GM10847 (cell line): ENCODE results near the gene BMPR1B.

Source experiments
- POLR2A ChIP-seq: IDR thresholded peaks from 2 replicates; pipeline ENCODE4 v1.6.1; 2011; ENCODE audit not compliant: insufficient read length; ENCODE audit errors: extremely low read depth

Gene BMPR1B

DNA sequence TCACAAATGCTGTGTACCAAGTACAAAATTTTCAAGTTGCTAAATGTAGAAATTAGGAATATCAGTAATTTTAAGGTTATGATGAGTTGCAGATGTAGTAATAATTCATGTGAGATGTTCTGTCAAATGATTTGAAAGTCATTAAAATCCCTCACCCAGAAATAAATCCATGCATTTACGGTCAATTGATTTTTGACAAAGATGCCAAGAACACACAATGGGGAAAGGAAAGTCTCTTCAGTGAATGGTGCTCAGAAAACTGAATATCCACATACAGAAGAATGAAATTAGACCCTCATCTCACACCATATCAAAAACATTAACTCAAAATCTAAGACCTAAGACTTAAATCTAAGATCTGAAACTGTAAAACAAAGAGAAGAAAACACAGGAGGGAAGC, 12.9 kb upstream of the BMPR1B start:
- no peak for TF ChIP-seq POLR2A

DNA sequence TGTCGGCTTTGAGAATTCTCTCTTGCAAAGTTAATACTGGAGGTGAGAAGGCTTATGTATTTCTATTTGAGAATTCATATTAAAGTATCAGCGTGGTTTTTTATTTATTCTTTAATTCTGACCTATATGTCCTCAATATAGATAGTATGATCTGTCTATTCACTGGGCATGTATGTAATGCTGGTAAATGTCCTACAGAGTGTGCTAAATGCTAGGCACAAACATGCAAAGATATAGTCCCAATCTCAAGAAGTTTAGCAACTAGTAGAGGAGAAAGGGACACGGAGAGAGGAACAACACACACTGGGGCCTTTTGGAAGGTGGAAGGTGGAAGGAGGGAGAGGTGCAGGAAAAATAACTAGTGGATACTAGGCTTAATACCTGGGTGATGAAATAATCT, 11.0 kb upstream of the BMPR1B start:
- TF ChIP-seq POLR2A = no peak

DNA sequence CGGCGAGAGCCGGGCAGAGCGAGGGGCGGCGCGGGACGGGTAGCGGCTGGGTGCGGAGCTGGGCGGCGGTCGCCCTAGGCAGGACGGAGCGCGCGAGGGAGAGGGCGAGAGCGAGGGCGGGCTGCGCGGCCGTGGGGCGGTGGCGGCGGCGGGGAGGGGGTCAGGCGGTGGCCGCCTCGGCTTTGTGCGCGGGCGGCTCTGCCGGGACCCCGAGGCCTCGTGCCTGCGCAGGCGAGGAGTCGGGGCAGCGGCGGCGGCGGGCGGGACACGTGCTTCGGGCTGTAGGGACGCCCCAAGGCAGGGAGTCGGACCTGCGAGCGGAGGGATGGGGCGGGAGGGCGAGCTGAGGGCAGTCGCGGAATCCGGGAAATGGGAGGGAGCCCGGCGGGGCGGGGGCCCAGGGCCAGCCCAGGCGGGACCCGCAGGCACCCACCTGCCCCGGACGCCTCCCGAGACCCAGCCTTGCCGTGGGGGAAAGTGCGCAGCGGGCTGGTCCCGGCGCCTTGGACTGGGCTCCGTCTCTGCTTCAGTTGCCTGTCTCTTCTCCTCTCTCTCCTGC, 465 bp downstream of the BMPR1B start:
- TF ChIP-seq POLR2A = no peak

DNA sequence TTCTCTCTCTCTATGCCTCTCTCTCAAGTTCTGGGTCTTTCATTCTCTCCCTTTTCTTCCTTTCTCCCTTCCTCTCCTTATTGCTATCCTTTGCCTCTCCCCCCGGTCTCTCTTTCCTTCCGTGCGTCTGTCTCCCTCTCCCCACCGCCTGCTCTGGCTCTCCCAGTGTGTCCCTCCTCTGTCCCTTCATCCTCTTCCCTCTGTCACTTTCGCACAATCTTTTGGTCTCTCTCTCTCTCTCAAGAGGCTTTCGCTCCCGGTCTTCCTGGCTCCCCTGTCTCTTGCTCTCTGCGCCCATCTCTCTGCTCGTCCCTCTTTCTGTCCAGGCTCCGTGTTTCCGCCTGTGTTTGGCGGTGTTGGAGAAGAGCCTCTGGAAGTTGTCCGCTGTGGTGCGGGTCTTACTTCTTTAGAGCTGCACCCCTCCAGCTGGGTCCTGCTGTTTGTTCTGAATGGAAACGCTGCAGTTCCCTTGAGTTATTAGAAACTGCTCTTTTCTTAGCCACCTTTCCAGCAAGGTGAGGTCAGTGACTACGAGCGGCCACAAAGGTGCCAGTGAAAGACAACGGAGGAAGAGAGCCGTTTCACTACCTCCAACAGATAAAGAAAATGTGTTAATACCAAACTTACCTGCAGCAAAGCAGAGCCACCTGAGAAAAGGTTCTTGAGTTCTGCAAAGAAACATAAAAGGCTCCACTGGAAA, 1.1 kb downstream of the BMPR1B start:
- TF ChIP-seq POLR2A = no peak

DNA sequence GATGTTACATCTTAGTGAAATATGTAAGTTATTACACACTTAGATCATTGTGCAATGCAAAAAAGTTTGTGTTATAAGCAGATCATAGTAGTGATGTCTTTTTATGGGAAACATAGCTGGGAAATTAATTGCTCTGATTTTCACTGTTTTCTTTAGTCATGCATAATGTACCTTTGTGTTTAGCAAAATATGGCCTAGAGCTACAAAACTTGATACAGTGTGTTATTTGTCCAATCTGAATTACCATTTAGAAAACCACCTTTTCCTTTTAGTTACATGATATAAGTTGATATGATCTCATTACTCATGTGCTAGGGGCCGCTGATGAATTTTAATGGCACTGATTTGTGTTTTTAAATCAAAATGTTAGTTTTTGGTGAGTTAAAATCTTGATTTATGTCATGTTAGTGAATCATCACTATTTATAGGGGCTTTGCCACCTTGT, 2.0 kb downstream of the BMPR1B start:
- TF ChIP-seq POLR2A = no peak

DNA sequence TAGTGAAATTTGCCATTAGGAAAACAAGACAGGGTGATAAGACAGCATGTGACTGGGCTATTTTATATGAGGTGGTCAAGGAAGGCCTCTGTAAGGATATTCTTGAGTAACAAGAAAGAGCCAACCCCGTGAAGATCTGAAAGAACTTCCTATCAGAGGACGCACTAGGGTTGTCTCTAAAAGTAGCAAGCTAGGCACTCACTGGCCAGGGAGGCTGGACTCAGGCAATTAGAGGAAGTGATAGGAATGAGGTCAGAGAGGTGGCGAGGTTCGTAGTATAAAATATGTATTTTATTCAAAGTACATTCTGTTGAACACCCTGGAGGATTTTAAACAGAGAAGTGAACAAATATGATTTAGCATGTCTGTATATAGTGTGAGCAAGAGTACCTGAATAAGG, 4.6 kb downstream of the BMPR1B start:
- no peak for TF ChIP-seq POLR2A

DNA sequence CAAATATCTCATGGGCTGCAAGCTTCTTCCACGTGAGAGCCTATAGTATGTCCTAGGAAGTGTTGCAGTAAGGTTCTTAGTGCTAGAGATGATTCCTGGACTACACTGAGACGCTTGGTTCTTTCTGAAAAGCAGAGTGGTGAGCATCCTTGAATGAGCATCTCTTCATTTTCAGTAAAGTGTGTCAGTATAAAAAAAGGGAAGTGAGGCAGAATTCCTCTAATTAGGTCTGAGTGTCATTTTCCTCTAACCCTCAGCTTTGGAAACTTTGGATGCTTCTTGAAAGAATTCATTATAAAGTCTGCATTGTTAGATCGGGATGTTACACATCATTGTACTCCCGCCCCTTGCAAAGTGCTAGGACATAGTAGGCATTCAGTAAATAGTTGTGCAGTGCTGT, 5.2 kb downstream of the BMPR1B start:
- no peak for TF ChIP-seq POLR2A

DNA sequence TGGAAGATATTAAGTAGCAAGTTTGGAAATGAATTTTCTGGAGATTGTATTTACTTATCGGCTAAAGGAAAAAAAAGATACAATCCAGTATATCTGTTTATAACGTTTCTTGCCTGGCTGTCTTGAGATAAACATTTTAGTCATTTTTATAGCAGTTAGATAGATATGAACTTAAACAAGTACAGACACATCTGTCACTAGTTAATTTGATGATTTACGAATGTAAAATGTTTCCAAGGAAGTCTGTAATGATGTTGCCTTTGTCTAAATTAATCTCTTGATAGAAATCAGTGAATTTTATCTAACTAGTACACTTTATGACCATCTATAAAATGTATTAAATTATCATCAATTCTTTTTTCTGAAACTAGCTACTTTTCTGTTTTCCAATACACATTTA, 5.7 kb downstream of the BMPR1B start:
- no peak for TF ChIP-seq POLR2A

DNA sequence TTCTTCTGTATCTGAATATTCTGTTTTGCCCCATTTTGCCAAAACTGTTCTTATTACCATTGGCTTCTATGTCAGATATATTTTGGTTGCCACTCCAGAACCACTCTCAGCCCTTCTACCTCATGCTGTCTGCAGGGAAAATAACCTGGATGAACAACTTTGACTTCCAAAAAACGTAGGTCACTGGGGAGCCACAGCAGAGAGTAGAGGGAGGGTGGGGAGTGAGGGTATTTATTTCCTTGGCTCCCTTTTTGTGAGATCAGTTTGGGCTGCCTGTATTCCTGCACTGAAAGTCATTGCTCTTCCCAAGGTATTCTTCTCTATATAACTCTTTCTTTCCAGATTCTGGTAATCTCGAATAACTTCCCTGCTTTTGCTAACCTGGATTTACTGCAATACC, 6.3 kb downstream of the BMPR1B start:
- no peak for TF ChIP-seq POLR2A

DNA sequence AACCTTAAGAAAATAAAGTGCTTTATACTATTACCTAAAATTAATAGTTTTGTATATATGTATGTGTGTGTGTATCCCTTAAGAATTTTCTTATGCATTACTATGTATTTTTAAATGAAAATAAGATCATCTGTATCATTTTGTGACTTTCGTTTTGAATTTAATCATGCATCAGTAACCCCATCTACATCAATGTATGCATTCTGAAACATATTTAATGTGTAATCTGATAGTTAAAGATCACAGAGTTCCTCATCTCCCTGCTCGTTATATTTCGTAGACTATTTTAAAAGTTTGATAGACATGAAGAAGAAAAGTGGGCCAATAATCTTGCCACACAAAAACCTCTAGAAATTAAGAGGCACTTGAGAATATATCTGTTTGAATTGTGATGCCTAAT, 7.4 kb downstream of the BMPR1B start:
- TF ChIP-seq POLR2A = no peak

DNA sequence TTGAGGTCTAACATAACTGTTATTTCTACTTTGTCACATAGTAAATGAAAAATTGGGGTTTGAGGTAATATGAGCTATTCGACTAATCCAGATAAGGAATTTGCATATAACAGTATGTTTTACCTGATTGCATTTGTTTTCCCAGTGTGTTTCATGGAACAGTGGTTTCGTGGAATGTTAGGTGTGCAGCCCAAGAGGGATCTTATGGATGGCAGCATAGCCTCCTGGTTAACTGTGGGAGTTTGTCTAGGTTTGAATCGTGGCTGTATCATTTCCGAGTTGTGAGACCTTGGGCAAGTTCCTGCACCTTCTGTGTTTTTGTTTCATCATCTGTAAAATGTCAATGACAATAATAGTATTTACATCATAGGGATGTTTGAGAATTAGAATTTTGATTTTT, 7.9 kb downstream of the BMPR1B start:
- no peak for TF ChIP-seq POLR2A

DNA sequence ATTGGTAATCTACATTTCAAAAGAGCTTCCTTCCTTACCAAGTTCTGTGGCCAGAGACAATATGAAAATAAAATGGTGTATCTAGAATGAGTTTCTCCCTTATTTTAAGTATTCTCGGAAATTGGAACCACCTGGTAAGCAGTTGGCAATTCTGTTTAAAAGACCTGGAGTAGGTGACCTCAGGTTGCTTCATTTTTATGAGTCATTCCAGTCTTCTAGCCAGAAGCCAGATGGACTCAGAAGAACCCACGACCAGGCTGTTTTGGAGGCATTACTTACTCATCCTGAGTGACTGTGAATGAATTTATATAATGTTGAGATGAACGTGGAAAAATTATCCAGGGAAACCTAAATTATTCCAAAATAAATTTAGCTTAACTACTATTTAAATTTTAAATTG, 9.1 kb downstream of the BMPR1B start:
- TF ChIP-seq POLR2A = no peak

DNA sequence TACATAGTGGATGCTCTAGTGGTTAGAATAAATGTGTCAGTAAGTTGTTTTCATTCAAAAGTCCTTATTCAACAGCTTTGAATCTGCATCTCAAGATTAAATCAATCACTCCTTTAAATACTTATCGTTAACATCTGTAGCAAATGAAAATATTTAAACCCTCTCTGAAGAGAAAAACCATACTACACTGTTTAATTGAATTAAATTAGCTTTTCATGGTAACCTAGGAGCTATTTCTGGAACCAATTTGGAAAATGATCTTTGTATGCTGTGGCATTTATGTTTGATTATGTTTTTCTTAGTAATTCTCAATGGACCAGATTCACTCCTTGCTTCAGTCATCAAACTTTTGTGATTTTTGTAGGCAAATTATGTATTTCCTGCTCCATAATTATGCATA, 9.7 kb downstream of the BMPR1B start:
- TF ChIP-seq POLR2A = no peak

DNA sequence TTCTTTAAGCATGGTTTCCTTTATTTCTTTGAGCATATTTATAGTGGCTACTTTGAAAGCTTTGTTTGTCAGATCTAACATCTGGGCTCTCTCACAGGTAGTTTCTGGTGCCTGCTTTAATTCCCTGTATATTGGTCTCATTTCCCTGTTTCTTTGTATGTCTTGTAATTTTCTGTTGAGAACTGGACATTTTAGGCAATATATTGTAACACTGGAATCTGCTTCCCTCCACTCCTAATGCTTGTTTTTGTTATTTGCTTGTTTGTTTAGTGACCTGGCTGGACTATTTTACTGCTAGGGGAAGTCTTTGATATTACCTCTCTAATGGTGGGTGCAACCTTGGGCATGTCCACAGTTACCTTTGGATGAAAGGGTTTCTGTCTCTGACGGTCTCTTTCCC, 25.0 kb downstream of the BMPR1B start:
- TF ChIP-seq POLR2A = no peak

DNA sequence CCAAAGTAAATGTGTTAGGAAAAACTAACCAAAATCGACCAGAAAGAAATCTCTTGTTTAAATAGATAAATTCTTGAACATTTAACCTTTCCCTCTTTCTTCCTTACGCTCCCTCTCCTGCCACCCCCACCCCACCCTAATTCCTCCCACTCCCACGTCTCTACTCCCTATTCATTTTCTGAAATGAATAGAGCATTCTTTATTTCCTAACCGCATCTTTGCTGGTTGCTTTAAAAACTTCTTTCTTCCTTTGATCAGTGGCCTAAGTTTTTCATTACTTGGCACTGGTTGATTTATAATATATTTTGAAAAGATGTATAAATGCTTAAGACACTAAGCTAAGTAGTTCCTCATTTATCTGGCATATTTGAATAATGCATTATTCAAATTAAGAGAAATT, 33.9 kb downstream of the BMPR1B start:
- no peak for TF ChIP-seq POLR2A

DNA sequence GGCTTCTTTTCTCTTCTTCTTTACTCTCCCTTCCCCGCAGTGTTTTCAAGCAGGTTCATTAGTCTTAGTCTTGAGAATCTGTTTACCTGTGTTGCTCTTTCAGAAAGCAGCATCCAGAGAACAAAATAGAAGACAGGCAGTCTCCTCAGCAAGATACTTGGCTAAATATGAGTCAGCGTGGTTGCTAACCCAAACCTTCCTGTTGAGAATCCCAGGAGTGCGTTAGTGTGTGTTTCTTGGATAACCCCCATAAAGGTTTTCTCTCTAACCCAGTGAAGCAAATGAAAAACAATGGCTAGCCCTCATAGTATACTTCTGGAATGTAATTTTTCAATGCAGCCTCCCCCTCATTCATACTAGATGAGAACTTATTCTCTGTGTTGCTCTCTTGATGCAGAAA, 41.1 kb downstream of the BMPR1B start:
- no peak for TF ChIP-seq POLR2A

DNA sequence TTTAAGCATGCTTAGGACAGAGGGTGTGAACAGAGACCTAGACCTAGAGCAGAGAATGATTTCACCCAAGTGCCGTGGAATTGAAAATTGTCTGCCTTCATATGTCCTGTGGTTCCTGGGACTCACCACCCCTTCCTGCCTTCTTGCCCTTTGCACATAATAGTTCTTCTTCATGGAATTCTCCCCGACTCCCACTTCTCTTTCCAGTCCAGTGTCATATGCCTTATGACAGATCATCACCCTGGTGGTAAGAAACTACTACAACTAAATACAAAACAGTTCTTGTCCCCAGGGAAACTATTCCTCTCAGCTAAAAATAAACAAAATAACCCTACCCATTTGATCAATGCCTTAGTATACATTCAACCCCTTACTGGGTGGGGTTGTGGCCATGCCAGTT, 43.3 kb downstream of the BMPR1B start:
- no peak for TF ChIP-seq POLR2A
